HEK293 (cell line): ENCODE results near the gene MYL2.

ENCODE experiments used
- ZNF624 ChIP-seq: fragments of 450-650 bp; formaldehyde crosslinking; IDR thresholded peaks from 2 replicates; pipeline ENCODE4 v1.5.1; 2017; ENCODE audit warnings: missing biosample characterization, missing genetic modification characterization
- TF ChIP-seq, protein P1 (sequence below): fragments of 450-650 bp; formaldehyde crosslinking; IDR thresholded peaks from 2 replicates; pipeline ENCODE4 v1.5.1; 2016; ENCODE audit warnings: missing biosample characterization, missing genetic modification characterization

DNA sequence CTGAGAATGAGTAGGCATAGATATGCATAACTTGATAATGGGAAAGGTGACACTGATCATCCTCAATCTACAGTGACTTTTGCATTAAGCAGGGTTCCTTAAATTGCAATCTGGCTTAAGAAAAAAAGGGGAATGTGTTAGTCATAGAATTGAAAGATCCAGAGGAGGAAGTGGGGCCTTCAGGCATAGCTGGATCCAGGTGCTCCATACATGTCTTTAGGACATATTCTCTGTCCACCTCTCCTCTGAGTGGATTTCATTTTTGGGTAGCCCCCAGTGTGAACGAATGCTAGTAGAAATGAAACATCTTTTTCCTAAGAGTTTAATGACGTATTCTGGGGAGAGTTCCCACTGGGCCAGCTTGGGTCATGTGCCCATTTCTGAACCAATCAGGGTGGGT is 46.0 kb downstream of the MYL2 start:
- TF ChIP-seq, protein P1, sequence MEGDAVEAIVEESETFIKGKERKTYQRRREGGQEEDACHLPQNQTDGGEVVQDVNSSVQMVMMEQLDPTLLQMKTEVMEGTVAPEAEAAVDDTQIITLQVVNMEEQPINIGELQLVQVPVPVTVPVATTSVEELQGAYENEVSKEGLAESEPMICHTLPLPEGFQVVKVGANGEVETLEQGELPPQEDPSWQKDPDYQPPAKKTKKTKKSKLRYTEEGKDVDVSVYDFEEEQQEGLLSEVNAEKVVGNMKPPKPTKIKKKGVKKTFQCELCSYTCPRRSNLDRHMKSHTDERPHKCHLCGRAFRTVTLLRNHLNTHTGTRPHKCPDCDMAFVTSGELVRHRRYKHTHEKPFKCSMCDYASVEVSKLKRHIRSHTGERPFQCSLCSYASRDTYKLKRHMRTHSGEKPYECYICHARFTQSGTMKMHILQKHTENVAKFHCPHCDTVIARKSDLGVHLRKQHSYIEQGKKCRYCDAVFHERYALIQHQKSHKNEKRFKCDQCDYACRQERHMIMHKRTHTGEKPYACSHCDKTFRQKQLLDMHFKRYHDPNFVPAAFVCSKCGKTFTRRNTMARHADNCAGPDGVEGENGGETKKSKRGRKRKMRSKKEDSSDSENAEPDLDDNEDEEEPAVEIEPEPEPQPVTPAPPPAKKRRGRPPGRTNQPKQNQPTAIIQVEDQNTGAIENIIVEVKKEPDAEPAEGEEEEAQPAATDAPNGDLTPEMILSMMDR (tag by site-specific recombination): no peak
- no peak for TF ChIP-seq ZNF624 (tag by site-specific recombination)
